Tibial artery (tissue), 4 donors: Measurements from ENCODE around the gene CBARP.

Experiments
- DNase-seq, 2 donors: peaks; one replicate each; pipeline ENCODE4 v3.0.0-alpha.2; 2019
- H3K27ac ChIP-seq, 2 donors: fragments of 200-600 bp; sonication (generic) in 1 of 2; 1 replicate in 1 of 2; 2 replicates in 1 of 2; pipeline ENCODE4 v1.5.1; 2018 to 2019; ENCODE audit warnings: mild to moderate bottlenecking in 1 of 2
- H3K27me3 ChIP-seq, 2 donors: fragments of 200-600 bp; sonication (generic) in 1 of 2; one replicate each; pipeline versions ENCODE4 v1.5.1 to v1.6.0; 2016 to 2019
- H3K36me3 ChIP-seq, 3 donors: fragments of 200-600 bp; sonication (generic) in 2 of 3; one replicate each; pipeline ENCODE4 v1.5.1; 2016 to 2019; ENCODE audit warnings: mild to moderate bottlenecking in 2 of 3
- H3K4me1 ChIP-seq, 4 donors: fragments of 200-600 bp; sonication (generic) in 2 of 4; 1 replicate in 3 of 4; 2 replicates in 1 of 4; pipeline ENCODE4 v1.5.1; 2016 to 2019
- H3K4me3 ChIP-seq, 2 donors: fragments of 200-600 bp; sonication (generic) in 1 of 2; 1 replicate in 1 of 2; 2 replicates in 1 of 2; pipeline ENCODE4 v1.5.1; 2018 to 2019; ENCODE audit warnings: mild to moderate bottlenecking in 2 of 2
- H3K9me3 ChIP-seq, 3 donors: fragments of 200-600 bp; sonication (generic) in 1 of 3; one replicate each; pipeline ENCODE4 v1.5.1; 2016 to 2019
- intact Hi-C: fragments of 100-400 bp; cut with DNase I; formaldehyde crosslinking; loops from one replicate; pipeline ENCODE4 v1.15.0; 2023; ENCODE audit warnings: low total_unique reads
- TF ChIP-seq, protein P1 (sequence below), 2 experiments: fragments of 200-600 bp in 1 of 2; fragments of 450-650 bp in 1 of 2; IDR thresholded peaks; one replicate each; pipeline ENCODE4 v1.5.1; 2017 to 2019; ENCODE audit warnings: antibody characterized with exemption in 2 of 2, mild to moderate bottlenecking in 1 of 2, moderate library complexity in 1 of 2

The CBARP gene

DNA sequence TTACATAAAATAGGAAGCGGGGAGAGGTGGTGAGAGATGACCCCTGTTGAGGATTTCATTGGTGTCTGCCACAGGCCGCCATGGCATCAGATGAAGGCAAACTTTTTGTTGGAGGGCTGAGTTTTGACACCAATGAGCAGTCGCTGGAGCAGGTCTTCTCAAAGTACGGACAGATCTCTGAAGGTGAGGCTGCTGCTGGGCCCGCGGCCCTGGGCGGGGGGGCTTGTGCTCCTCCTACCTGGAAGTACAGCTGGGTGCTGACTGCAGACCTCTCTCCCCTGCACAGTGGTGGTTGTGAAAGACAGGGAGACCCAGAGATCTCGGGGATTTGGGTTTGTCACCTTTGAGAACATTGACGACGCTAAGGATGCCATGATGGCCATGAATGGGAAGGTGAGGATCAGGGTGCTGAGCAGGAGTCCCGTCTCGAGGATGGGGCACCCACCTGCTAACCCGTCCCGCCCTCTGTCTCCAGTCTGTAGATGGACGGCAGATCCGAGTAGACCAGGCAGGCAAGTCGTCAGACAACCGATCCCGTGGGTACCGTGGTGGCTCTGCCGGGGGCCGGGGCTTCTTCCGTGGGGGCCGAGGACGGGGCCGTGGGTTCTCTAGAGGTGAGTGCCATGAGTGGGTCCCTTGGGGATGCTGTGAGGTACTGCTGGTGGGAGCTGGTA is 33.2 kb upstream of the CBARP start:
- TF ChIP-seq, protein P1, sequence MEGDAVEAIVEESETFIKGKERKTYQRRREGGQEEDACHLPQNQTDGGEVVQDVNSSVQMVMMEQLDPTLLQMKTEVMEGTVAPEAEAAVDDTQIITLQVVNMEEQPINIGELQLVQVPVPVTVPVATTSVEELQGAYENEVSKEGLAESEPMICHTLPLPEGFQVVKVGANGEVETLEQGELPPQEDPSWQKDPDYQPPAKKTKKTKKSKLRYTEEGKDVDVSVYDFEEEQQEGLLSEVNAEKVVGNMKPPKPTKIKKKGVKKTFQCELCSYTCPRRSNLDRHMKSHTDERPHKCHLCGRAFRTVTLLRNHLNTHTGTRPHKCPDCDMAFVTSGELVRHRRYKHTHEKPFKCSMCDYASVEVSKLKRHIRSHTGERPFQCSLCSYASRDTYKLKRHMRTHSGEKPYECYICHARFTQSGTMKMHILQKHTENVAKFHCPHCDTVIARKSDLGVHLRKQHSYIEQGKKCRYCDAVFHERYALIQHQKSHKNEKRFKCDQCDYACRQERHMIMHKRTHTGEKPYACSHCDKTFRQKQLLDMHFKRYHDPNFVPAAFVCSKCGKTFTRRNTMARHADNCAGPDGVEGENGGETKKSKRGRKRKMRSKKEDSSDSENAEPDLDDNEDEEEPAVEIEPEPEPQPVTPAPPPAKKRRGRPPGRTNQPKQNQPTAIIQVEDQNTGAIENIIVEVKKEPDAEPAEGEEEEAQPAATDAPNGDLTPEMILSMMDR (IDR thresholded peaks at IDR 0.05), result no peak
- no peaks in the 10 kb centered on the region for H3K9me3 ChIP-seq
- H3K4me1 ChIP-seq, result peaks cover 10 to 81% (median 79%) of the 10 kb centered on the region in 4 donors
- peak overlapping the region; percentile 73 to 82 for H3K4me3 ChIP-seq
- DNase-seq, result no peak
- intact Hi-C loops, result no loop called here
- peaks cover 42 to 44% (median 44%) of the 10 kb centered on the region in 3 donors for H3K36me3 ChIP-seq
- peak overlapping the region; percentile 91 to 100 for H3K27ac ChIP-seq
- H3K27me3 ChIP-seq, result no peaks in the 10 kb centered on the region

- Histone ChIP-seq H3K36me3 (peaks cover 42 to 44% (median 44%) of the 10 kb centered on the region in 3 donors), H3K27me3 (no peaks in the 10 kb centered on the region), H3K9me3 (no peaks in the 10 kb centered on the region), H3K27ac (peak overlapping the region; percentile 91 to 100), H3K4me1 (peaks cover 10 to 86% (median 85%) of the 10 kb centered on the region in 4 donors), H3K4me3 (peak overlapping the region; percentile 73 to 82)
- intact Hi-C loops, result no loop called here
- TF ChIP-seq, protein P1 (IDR thresholded peaks at IDR 0.05), result no peak
- DNase-seq, result no peak
These were observed 32.5 kb upstream of the CBARP start for GRCh38 chr19:1270213-1270853.

GRCh38 chr19:1269478-1270212 is 31.8 kb upstream of the CBARP start:
- intact Hi-C loops, result no loop called here
- peaks cover 39 to 40% (median 40%) of the 10 kb centered on the region in 3 donors for H3K36me3 ChIP-seq

GRCh38 chr19:1269065-1269477 is 31.3 kb upstream of the CBARP start, which contains the start of gene CIRBP:
Gene CIRBP, plus strand, starts transcription at chr19:1269332. Its CDS starts 1,602 bp downstream, at chr19:1270934.
- no peaks in the 10 kb centered on the region for H3K9me3 ChIP-seq
- intact Hi-C loops, result no loop called here
- TF ChIP-seq, protein P1 (IDR thresholded peaks at IDR 0.05), result peak in 1 of 2 experiments; percentile 19
- no peaks in the 10 kb centered on the region for H3K27me3 ChIP-seq
- H3K4me1 ChIP-seq, result peaks cover 10 to 86% (median 80%) of the 10 kb centered on the region in 4 donors
- peak within 1 kb of the TSS; percentile 91 to 100 for H3K27ac ChIP-seq
- DNase-seq, result peak; percentile 100
- peaks cover 33 to 34% (median 34%) of the 10 kb centered on the region in 3 donors for H3K36me3 ChIP-seq
- H3K4me3 ChIP-seq, result peak within 1 kb of the TSS; percentile 73 to 82

More at GRCh38 chr19:1269478-1270212, 31.8 kb upstream of the CBARP start:
- H3K4me1 ChIP-seq, result peaks cover 10 to 87% (median 85%) of the 10 kb centered on the region in 4 donors
- TF ChIP-seq, protein P1 (IDR thresholded peaks at IDR 0.05), result no peak
- peak; percentile 86 to 95 for DNase-seq
- peak overlapping the region; percentile 73 to 82 for H3K4me3 ChIP-seq
- H3K27me3 ChIP-seq, result no peaks in the 10 kb centered on the region
- peak overlapping the region; percentile 91 to 100 for H3K27ac ChIP-seq
- H3K9me3 ChIP-seq, result no peaks in the 10 kb centered on the region

GRCh38 chr19:1268226-1269064 is 30.6 kb upstream of the CBARP start:
- peak in 1 of 2 donors; percentile 78 for DNase-seq
- intact Hi-C loops, result no loop called here
- Histone ChIP-seq H3K36me3 (peaks cover 27 to 28% (median 28%) of the 10 kb centered on the region in 3 donors), H3K27ac (peak overlapping the region; percentile 91 to 100), H3K27me3 (no peaks in the 10 kb centered on the region), H3K4me1 (peaks cover 9 to 79% (median 74%) of the 10 kb centered on the region in 4 donors), H3K9me3 (no peaks in the 10 kb centered on the region), H3K4me3 (peak overlapping the region; percentile 73 to 82)
- TF ChIP-seq, protein P1 (IDR thresholded peaks at IDR 0.05), result no peak
